ENCODE measurements around the gene CDK5R1. TPM values are rescaled to one million over a fixed set of nuclear protein-coding genes. Genes with fewer than 3 reads are reported as not detected.
A peak's percentile ranks its signal among the peaks of the same experiment; 100 is the strongest.
"Not testable (repeated sequence)": the region's sequence is repeated elsewhere in the genome, so short reads cannot be mapped to it uniquely, and the experiment has no call there.

CDK5R1 gene
- total RNA-seq = 1 to 10 TPM; 9.7 to 9.9 TPM

DNA sequence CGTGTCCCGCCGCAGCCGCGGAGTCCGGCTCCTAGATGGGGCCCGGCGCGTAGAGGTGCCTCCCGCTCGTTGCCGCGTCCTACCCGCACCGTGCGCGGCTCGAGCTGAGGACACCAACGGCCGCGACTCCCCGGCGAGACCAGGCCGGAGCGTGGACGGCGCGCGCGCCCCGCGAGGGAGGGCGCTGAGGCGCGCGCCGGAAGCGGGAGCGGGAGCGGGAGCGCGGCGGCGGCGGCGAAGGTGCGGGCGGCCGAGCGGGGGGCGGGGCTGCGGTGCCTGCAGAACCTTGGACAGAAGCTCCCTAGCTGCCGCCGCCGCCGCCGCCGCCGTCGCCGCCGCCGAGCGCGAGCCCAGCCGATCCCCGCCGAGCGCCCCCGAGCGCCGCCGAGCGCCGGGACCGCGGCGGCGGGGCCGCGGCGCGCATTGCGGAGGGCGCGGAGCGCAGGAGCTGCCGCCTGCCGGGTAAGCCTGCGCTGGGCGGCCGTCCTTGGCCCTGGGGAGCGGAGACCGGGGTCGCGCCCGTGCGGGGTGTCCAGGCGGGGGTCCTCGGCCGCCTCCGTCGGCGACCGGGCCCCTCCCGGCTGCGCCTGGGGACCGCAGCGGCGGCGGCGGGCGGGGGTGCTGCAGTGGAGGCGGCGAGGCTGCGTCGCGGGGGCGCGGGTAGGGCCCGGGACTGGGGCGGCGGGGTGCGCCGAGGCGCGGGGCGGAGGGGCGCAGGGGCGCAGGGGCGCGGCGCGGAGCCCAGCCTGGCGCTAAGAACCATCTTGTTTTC, at the start of gene CDK5R1:
TSS of gene CDK5R1 (plus strand) at position 293 of the 772 bp plus-strand sequence. CDS start 628 bp downstream, outside the sequence.
- Mint-ChIP-seq H3K27ac (peak within 1 kb of the TSS; percentile 90), H3K36me3 (peaks cover 32% of the 10 kb centered on the region), H3K9me3 (no peaks in the 10 kb centered on the region), H3K4me1 (peaks cover 52% of the 10 kb centered on the region), H3K4me3 (peak within 1 kb of the TSS; percentile 91), H3K27me3 (no peaks in the 10 kb centered on the region)
- peak; percentile 84 for DNase-seq

- Mint-ChIP-seq H3K36me3 (peaks cover 8% of the 10 kb centered on the region), H3K27me3 (peaks cover 5% of the 10 kb centered on the region), H3K4me3 (no peak overlapping the region), H3K9me3 (peaks cover 2% of the 10 kb centered on the region), H3K4me1 (peaks cover 16% of the 10 kb centered on the region), H3K27ac (peak overlapping the region; percentile 50)
- DNase-seq = no peak
Measured at GRCh38 chr17:32440722-32441121, 46.1 kb upstream of the CDK5R1 start.

DNA sequence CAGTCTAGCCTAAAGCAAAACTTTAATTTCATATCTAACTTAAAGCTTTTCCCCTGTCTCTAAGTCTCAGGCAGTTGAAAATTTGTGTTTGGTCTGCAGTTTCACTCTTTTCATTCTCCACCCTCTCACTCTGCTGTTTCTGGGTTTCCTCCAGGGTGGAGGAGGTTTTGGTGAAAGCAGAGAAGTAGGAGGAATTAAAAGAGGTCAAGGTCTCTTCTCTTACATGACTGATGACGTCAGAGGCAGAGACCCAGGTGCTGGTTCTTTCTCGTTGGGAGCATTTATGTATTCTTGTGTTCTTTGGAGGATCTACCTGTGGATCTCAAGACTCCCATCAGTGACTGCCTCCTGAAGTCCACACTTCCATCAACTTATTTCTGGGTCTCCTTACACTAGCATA, 44.9 kb upstream of the CDK5R1 start:
- peaks cover 17% of the 10 kb centered on the region for H3K36me3 Mint-ChIP-seq

GRCh38 chr17:32443827-32444300, 42.9 kb upstream of the CDK5R1 start:
- peaks cover 35% of the 10 kb centered on the region for H3K4me1 Mint-ChIP-seq
- peaks cover 27% of the 10 kb centered on the region for H3K36me3 Mint-ChIP-seq
- no peaks in the 10 kb centered on the region for H3K9me3 Mint-ChIP-seq
- H3K4me3 Mint-ChIP-seq = peak overlapping the region; percentile 95
- H3K27me3 Mint-ChIP-seq = peaks cover 5% of the 10 kb centered on the region
- peak overlapping the region; percentile 78 for H3K27ac Mint-ChIP-seq
- no peak for DNase-seq

More for the DNA sequence above, 44.9 kb upstream of the CDK5R1 start:
- peaks cover 5% of the 10 kb centered on the region for H3K27me3 Mint-ChIP-seq
- H3K4me3 Mint-ChIP-seq = no peak overlapping the region
- peaks cover 28% of the 10 kb centered on the region for H3K4me1 Mint-ChIP-seq
- no peak for DNase-seq
- H3K9me3 Mint-ChIP-seq = no peaks in the 10 kb centered on the region
- H3K27ac Mint-ChIP-seq = no peak overlapping the region

DNA sequence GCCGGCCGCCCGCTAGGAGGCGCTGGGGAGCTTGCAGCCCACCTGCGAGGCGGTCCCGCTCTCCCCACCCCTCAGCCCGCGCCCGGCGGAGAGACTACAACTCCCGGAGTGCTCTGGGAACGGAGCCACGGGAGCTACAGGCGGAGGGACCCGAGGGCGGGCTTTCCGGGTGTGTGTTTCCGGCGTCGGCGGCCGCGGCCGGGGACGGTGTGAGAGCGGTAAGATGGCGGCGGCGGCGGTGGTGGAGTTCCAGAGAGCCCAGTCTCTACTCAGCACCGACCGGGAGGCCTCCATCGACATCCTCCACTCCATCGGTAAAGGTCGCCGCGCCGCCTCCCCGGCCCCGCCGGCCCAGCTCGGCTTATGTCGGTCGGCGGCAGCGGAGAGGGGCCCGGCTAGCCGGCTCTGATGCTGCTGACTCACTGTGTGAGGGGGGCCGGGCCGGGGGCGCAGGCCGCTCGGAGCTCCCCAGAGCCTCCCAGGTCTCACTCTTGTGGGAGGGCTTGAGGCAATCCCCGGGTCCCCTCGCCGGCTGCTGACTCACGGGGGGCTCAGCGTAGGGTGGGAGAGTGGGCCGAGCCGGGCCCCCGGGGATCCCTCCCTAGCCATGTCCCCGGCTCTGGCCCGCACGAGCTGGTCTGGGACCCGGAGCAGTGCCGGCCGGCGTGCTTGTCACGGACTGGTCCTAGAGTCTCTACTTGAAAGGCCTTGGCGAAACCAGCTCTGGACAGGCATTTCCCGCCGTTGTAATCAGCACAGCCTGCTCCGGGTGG, 42.3 kb upstream of the CDK5R1 start, which contains the start of gene PSMD11:
TSS of gene PSMD11 (plus strand) at position 210 of the 773 bp plus-strand sequence. CDS start at position 224, 14 bp downstream.
- H3K27me3 Mint-ChIP-seq = peaks cover 5% of the 10 kb centered on the region
- peaks cover 36% of the 10 kb centered on the region for H3K4me1 Mint-ChIP-seq
- H3K27ac Mint-ChIP-seq = peak within 1 kb of the TSS; percentile 82
- peaks cover 29% of the 10 kb centered on the region for H3K36me3 Mint-ChIP-seq
- peak within 1 kb of the TSS; percentile 95 for H3K4me3 Mint-ChIP-seq
- H3K9me3 Mint-ChIP-seq = no peaks in the 10 kb centered on the region
- DNase-seq = peak; percentile 100

DNA sequence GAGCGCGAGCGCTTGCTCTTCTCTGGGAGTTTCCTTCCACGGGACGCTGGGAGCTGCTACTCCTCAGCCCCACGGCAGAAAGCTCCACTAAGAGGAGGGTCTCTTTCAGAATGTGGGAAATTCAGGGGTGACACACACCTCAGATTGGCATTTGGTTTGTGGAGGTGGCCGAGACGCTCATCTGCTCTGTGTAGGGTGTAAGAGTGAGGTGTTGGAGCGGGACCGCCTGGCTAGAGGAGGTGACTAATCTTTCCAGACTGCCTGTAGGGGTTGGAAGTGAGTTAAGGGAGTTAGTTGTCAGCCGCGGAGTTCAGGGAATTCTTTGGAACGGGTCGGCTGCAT, 41.7 kb upstream of the CDK5R1 start:
- Mint-ChIP-seq H3K36me3 (peaks cover 34% of the 10 kb centered on the region), H3K27me3 (peaks cover 5% of the 10 kb centered on the region), H3K4me1 (peaks cover 41% of the 10 kb centered on the region), H3K4me3 (peak overlapping the region; percentile 95), H3K27ac (peak overlapping the region; percentile 82), H3K9me3 (no peaks in the 10 kb centered on the region)
- DNase-seq = peak; percentile 46

GRCh38 chr17:32445497-32445896, 41.3 kb upstream of the CDK5R1 start:
- peaks cover 5% of the 10 kb centered on the region for H3K27me3 Mint-ChIP-seq
- H3K4me1 Mint-ChIP-seq = peaks cover 41% of the 10 kb centered on the region

GRCh38 chr17:32445971-32446370, 40.8 kb upstream of the CDK5R1 start:
- H3K27me3 Mint-ChIP-seq = peaks cover 5% of the 10 kb centered on the region
- peaks cover 38% of the 10 kb centered on the region for H3K4me1 Mint-ChIP-seq
- no peak for DNase-seq
- peaks cover 34% of the 10 kb centered on the region for H3K36me3 Mint-ChIP-seq
- peak overlapping the region; percentile 82 for H3K27ac Mint-ChIP-seq
- peak overlapping the region; percentile 95 for H3K4me3 Mint-ChIP-seq
- H3K9me3 Mint-ChIP-seq = no peaks in the 10 kb centered on the region

More at GRCh38 chr17:32445497-32445896, 41.3 kb upstream of the CDK5R1 start:
- Mint-ChIP-seq H3K36me3 (peaks cover 34% of the 10 kb centered on the region), H3K27ac (peak overlapping the region; percentile 82), H3K4me3 (peak overlapping the region; percentile 95), H3K9me3 (no peaks in the 10 kb centered on the region)
- no peak for DNase-seq

- Mint-ChIP-seq H3K27me3 (peaks cover 5% of the 10 kb centered on the region), H3K9me3 (no peaks in the 10 kb centered on the region), H3K36me3 (peaks cover 37% of the 10 kb centered on the region), H3K4me1 (peaks cover 38% of the 10 kb centered on the region), H3K4me3 (peak overlapping the region; percentile 95), H3K27ac (peak overlapping the region; percentile 14)
- no peak for DNase-seq
Measured at GRCh38 chr17:32446949-32447348, 39.8 kb upstream of the CDK5R1 start.

DNA sequence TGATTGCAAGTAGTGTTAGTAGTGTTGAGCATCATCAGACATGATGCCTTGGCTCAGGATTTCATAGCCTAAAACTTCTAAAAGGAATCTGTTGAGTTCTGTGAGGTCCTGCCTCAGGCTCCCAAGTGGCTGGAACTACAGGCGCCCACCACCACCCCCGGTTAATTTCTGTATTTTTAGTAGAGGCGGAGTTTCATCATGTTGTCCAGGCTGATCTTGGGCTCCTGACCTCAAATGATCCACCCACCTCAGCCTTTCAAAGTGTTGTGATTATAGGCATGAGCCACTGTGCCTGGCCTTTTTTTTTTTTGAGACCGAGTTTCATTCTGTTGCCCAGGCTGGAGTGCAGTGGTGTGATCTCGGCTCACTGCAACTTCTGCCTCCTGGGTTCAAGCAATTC, 36.8 kb upstream of the CDK5R1 start:
- no peaks in the 10 kb centered on the region for H3K9me3 Mint-ChIP-seq
- H3K4me3 Mint-ChIP-seq = no peak overlapping the region
- H3K4me1 Mint-ChIP-seq = peaks cover 37% of the 10 kb centered on the region
- peaks cover 44% of the 10 kb centered on the region for H3K36me3 Mint-ChIP-seq
- no peaks in the 10 kb centered on the region for H3K27me3 Mint-ChIP-seq
- H3K27ac Mint-ChIP-seq = no peak overlapping the region
- DNase-seq = no peak

GRCh38 chr17:32450379-32450778, 36.4 kb upstream of the CDK5R1 start:
- Mint-ChIP-seq H3K4me1 (peaks cover 38% of the 10 kb centered on the region), H3K36me3 (peaks cover 44% of the 10 kb centered on the region)
- DNase-seq, H3K4me3 Mint-ChIP-seq, H3K27me3 Mint-ChIP-seq, H3K27ac Mint-ChIP-seq, H3K9me3 Mint-ChIP-seq: not testable (repeated sequence)

DNA sequence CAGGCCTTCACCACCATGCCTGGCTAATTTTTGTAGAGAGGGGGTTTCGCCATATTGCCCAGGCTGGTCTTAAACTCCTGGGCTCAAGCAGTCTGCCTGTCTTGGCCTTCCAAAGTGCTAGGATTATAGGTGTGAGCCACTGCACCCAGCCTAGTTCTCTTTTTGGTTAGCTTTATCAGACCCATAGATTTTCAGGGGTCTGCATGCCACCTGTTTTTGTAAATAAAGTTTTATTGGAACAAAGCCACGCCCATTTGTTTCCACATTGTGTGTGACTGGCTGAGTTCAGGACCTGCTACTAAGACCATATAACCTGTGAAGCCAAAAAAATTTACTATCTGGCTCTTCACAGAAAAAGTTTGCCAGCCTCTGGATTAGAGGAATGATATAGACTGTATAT, 34.9 kb upstream of the CDK5R1 start:
- no peaks in the 10 kb centered on the region for H3K9me3 Mint-ChIP-seq

DNA sequence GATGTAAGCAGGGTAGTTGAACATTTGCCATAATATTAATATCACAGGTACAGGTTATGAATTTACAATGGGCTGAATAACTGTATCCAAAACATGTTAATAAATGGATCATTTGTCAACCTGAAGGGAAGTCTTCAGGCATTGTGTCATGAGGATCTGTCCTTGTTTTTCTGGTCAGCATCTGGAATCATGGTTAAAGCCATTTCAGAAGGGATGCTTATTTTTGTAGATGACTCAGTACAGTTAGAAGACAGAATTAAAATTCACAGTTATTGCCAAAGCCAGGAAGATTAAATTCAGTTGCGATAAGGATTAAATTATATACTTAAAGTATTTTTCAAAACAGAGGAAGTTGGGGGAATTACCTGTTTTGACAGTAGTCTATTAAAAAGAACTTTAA, 34.5 kb upstream of the CDK5R1 start:
- peaks cover 19% of the 10 kb centered on the region for H3K4me1 Mint-ChIP-seq
- peaks cover 35% of the 10 kb centered on the region for H3K36me3 Mint-ChIP-seq
- H3K27me3 Mint-ChIP-seq = no peaks in the 10 kb centered on the region
- no peak overlapping the region for H3K27ac Mint-ChIP-seq
- no peaks in the 10 kb centered on the region for H3K9me3 Mint-ChIP-seq
- no peak for DNase-seq
- H3K4me3 Mint-ChIP-seq = no peak overlapping the region

More for the DNA sequence above, 34.9 kb upstream of the CDK5R1 start:
- Mint-ChIP-seq H3K27ac (no peak overlapping the region), H3K27me3 (no peaks in the 10 kb centered on the region), H3K36me3 (peaks cover 35% of the 10 kb centered on the region), H3K4me1 (peaks cover 23% of the 10 kb centered on the region), H3K4me3 (no peak overlapping the region)
- DNase-seq = no peak

DNA sequence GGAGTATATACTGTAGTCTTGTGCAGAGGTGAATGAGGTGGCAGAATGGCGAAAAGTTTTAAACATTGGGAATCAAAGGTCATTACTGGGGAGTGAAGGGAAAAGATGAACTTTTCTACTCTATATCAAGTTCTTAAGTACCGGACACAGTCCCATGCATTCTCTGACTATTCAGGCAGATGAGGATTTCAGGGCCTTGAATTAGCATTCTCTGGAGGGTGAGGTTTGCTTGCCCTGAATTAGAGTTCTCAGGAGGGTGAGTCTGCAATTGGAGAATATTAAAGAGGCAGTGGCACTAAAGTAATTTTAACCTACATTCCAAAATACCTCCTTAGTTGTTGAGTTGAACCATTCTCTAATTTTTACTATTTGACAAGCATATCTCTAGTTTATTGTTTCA, 33.4 kb upstream of the CDK5R1 start:
- peaks cover 27% of the 10 kb centered on the region for H3K4me1 Mint-ChIP-seq
- no peak overlapping the region for H3K27ac Mint-ChIP-seq
- H3K9me3 Mint-ChIP-seq = no peaks in the 10 kb centered on the region
- peaks cover 42% of the 10 kb centered on the region for H3K36me3 Mint-ChIP-seq
- no peaks in the 10 kb centered on the region for H3K27me3 Mint-ChIP-seq
- DNase-seq = no peak
- no peak overlapping the region for H3K4me3 Mint-ChIP-seq

DNA sequence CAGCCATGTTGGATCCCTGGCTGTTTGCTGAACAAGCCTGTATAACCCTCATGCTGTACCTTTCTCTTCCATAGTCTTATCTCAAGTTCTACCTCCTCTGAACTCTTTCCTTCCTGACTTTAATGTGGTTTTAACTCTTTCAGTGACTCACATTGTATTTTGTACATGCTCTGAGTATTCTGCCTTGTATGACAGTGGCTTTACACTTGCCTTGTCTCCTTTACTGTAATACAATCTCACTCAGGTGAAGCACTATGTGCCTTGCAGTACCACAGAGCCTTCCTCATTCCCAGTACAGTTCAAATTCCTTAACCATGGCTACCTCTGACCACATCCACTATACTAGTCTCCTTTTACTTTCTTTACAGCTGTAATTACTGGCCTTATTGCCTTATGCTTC, 28.4 kb upstream of the CDK5R1 start:
- DNase-seq = no peak
- Mint-ChIP-seq H3K4me1 (peaks cover 36% of the 10 kb centered on the region), H3K27ac (peak overlapping the region; percentile 26), H3K4me3 (no peak overlapping the region), H3K36me3 (peaks cover 58% of the 10 kb centered on the region), H3K27me3 (no peaks in the 10 kb centered on the region), H3K9me3 (no peaks in the 10 kb centered on the region)

Data from activated naive CD8-positive, alpha-beta T cell treated with anti-CD3 and anti-CD28 coated beads for 36 hours (primary cell).